Medulla oblongata (tissue), 1 donor: ENCODE measurements around the gene RCOR3.

Experiments
- DNase-seq: peaks from one replicate; pipeline ENCODE4 v3.0.0-alpha.2; 2015; ENCODE audit errors: extremely low spot score

Gene RCOR3

DNA sequence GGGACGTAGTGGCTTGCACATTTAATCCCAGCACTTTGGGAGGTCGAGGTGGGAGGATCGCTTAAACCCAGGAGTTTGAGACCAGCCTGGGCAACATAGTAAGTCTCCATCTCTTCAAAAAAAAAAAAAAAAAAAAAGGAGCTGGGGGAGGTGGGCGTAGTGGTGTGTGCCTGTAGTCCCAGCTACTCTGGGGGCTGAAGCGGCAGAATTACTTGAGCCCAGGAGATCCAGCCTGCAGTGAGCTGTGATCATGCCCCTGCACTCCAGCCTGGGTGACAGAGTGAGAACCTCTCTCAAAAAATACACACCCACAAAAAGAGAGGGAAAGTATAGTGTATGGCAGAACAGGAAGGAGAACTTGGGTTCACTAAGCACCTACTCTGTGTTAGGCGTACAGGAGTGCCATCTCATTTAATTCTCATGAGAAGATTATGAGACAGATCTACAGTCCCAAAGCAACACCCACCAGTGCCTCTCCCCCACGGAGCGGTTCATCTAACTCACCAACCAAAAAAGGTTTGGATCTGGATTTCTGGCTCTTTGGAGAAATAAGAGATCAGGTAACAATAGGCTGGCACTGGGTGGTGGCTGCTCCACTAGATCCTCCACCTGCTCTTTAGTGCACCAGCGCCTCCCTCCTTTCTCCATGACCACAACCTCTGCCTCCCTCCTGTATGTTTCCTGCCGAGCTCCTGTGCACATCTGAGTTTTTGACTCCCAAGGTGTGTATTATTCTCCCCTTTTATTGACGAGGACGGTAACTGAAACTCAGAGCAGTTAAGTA is 66.0 kb downstream of the RCOR3 start:
- DNase-seq, result no peak

DNA sequence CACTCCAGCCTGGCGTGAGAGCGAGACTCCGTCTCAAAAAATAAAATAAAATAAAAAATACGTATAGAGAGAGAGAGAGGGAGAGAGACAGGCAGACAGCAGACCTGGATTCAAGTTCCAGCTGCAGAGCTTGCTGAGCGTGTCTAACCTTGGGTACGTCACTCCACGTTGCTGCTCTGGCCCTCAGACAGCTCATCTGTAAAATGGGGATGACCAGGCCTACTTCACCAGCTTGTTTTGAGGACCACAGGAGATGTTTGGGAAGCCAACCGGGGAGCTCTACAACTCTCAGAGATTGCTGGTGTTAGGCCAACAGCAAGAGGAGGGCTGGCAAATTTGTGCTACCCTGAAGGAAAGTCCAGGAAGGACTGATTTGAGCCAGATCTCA is 67.0 kb downstream of the RCOR3 start:
- DNase-seq, result no peak

DNA sequence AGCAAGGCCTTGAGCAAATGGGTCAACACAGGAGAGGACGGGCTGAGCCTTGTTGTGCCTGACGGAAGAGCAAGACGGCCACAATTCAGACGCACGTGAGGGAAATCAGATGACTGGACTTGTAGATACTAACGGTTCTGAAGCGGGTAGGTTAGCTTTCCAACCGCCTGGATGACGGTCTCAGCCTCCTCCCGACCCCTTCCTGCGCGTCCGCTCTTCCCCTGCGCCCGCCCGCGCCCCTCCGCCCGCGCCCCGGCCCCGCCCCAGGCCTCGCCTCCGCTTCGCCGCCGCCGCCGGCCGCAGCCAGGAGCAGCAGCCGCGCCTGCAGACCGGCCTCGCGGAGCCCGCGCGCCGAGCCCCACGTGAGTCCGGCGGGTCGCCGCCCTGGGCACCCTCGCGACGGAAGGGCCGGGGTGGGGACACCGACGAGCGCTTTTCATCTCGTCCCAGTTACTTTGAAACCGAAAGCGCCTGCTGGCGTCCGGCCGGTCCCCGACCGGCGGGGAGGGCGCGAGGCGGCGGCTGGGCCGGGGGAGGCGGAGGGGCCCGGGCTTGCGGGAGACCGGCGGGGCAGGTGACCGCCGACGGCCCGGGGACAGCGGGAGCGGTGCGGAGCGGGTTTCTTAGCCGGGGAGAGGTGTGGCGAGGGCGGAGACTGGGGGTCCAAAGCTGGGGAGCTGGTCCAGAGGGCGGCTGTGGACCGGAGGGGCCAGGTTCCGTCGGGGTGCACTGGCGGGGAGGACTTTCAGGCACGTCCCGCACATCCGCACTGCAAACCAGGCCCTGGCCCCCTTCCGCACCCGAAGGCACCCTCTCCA is 67.6 kb downstream of the RCOR3 start, which contains the start of gene TRAF5:
TSS of gene TRAF5 (plus strand) at position 306 of the 818 bp plus-strand sequence. CDS start 26,407 bp downstream, outside the sequence.
- peak; percentile 57 for DNase-seq

DNA sequence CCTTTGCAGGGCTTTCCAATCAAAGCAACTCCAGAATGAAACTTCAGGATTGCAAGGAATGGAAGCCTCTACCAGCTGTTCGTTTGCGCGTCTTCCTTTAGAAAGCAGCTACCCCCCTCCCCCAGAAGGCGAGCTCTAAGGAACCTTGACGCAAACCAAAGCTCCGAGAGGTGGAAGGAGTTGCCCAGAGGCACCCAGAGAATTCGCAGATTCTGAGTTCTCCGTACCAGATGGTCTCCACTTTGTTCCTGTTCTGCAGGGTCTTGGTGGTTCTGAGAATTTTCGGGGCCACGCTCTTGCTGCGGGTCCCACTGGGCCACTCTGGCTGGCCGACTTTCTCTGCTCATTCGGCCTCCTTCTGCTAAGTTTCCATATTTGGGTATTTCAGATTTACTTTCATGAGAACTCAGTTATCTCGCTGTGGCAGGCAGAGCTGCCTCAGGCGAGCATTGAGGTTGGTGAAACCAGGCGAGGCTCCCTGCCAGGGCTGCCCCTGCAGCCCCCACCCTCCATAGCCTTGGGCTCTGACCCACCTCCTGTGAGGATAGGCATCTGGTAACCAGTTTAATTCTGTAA is 68.3 kb downstream of the RCOR3 start:
- DNase-seq, result no peak

DNA sequence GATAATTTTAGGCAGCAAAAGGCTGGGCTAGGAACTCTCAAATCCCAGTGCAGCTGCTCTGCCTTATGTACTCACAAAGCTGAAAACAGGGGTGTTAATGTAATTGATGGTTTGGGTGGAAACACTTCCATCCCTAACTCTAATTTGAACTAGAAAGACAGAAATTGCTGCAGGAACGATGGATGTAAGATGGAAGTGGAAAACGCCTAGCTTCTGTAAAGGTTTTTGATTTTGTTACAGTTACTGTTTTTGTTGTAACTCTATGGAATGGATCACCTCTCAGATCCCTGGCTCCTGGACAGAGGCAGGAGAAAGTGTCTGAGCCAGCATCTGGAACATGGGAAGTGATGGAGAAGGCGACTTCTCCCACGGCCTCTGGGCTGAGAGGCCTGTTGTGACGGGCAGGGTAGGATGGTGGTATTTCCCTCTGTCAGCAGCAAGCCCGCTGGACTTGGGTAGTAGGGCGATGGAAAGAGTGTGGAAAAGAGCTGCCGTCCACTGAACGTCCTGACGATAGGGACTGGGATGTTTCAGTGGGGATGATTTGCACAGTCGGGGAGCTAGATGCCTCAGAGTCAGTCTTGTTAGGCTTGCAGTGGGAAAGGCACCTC is 69.0 kb downstream of the RCOR3 start:
- no peak for DNase-seq

DNA sequence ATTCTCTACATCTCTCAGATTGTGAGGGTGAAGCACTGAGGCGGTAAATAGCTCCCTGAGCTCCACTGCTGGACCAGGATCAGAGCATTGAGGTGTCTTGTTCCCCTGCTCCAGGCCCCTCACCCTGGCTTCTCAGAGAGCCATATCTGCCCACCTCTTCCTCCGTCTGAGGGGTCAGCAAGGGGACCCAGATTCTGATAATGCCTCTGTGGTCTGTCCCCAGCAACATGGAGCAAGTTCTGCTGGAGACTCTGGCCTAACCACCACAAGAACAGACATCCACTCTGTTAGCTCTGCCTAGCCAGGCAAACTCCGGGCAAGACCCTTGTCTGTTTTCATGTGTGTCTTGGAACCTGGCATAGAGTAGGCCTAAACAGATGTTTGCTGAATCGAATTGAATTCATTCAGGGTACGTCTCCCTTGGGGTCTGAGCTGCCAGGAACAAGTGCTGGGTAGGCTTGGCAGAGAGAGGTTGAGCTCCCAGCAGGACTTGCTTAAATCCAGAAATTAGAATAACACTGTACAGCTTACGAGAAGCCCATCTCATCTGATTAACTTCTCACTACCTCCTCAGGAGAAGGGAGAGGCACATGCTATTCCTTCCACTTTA is 69.8 kb downstream of the RCOR3 start:
- DNase-seq, result no peak

DNA sequence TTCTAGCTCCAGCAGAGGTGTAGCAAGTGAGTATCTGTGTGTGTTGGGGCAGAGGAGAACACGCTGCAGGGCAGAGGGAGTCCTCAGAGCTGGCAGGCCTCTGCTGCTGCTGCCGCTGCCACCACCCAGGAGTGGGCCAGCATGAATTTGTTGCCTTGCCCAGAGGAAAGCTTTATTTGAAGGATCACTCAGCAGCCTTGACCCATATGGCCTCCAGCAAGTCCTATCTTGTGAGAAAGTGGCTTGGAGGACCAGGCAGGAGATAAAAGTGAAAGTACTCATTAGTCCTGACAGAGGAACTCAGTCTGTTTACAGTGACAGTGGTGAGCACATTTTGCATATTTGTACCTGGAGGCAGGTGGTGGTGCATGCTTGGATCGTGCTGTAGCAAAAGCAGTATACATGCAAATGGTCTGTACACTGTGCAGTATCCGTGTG is 70.6 kb downstream of the RCOR3 start:
- DNase-seq, result no peak

DNA sequence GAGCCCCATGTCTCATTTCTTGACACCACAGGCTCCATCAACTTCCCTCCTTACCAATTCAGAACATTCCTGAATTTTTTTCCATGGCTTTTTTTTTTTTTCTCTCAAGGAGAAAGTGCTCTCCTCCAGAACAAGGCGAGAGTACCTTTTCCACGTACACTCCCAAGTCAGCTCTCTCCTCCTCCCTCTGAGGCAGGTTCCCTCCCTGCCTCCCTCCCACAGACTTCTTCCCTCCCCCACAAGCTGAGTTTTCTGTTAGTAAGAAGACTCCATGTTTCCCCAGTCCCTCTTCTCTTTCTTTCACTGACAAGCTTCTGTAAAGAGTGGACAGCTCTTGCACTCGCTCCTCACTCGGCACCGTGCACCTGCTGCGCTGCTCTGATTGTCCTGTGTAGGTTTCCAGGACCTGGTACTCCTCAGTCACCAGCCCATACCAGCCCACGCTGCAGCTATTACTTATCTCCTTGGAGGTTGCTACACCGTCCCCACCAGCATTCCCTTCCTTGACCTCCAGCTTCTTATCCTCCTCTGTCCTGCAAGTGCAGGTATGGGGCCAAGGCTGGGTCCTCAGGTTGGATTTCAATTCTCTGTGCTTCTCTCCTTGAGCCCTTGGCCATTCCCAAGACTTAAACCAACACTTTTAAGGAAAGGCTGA is 71.2 kb downstream of the RCOR3 start:
- DNase-seq, result no peak

DNA sequence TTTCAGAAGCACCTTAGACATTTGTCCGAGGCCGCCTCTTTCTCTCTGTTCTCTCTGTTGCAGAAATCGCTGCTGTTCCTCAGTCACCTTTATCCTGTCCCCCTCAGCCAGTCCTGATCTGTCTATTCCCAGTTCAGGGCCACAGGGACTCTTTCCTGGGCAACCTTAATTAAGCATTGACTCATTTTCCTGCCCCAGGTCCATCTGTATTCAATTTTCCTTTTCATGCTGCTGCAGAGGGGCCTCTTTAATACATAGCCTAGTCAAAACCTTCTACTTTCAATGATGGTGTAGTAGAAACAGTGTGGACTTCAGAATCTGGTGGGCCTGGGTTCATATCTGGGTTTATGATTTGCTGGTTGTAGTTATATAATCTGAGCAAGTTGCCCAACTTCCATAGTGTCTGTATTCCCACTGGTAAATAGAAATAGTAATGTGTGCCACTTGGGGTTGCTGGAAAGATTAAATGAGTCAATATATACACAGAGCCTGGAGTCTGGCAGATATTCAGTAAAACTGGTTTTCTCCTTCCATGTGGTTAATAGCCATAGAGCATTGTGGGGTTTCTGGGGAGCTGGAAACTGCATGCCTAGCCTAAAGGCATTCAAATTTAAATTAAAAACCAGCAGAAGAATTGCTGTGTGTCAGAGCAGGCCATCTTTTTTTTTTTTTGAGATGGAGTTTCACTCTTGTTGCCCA is 72.0 kb downstream of the RCOR3 start:
- no peak for DNase-seq

DNA sequence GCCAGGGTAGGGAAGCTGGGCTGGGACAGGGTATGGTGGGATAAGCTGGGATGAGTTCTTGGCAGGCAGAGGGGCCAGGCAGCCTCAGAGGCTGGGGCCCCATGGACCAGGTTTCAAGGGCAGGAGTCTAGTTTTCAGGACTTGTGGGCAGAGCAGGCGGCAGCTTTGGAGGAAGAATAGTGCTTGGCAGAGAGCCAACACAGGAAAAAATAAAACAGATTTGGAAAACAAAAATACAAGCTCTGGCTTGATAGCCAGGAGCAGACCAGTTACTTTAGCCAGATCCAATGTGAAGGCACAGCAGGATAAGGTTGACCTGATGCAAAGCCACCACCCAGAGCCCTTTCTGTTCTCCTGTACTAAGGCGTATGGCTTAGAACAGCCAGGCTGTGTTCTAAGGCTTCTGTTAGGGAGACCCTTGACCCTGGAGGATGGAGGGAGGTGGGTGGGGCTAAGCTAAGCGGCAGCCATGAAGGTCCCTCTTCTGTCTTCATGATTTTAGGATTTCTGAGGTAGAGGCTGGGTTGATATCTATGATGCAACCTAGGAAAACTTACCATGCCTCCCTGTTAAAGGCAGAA is 73.0 kb downstream of the RCOR3 start:
- DNase-seq, result no peak

DNA sequence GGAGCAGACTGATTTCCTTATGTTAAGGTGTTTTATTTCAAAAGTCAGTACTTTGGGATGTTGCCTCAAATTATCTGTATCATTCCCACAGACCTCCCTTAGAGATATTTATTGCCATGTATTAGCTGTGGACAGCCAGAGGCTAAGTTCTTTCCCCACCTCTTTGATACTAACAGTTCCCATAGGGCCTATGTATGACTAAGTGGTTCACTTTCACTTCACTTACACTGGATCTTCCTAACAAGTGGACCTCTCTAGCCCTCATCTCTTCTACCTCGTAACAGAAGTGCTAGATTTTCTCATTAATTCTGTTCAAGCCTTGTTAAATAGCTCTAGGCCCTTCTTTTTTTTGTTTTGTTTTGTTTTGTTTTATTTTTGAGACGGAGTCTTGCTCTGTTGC is 73.7 kb downstream of the RCOR3 start:
- DNase-seq, result no peak

DNA sequence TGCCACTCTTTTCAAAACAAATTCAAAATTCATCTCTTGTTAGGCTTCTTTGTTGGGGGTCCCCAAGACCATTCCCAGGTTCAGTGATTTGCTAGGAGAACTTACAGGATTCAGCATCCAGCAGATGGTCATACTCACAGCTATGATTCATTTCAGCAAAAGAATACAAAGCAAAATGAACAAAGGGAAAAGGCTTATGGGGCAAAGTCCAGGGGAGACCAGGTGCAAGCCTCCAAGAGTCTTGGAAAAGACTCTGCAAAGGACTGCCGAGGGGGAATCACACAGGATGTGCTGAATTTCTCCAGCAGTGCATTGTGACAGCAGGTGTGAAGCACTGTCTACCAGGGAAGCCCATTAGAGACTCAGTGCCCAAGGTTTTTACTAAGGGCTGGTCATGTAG is 74.7 kb downstream of the RCOR3 start:
- DNase-seq, result no peak

DNA sequence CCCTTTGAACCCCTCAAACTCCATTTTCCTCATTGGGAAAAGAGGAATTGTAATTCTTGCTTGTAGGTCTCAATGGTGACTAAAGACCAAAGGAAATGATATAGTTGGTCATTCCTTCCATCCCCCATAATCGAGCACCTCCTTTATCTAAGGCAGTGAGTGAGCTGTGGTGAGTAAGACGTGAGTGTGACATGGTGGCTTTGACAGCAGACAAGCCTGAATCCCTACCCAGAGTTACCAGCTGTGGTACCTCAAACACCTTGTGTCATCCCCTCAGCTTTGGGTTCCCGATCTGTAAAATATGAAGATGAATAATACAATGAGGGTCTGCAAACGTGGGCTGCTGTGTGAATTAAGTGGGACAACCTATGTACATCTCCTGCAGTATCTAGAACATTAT is 75.8 kb downstream of the RCOR3 start:
- DNase-seq, result no peak

DNA sequence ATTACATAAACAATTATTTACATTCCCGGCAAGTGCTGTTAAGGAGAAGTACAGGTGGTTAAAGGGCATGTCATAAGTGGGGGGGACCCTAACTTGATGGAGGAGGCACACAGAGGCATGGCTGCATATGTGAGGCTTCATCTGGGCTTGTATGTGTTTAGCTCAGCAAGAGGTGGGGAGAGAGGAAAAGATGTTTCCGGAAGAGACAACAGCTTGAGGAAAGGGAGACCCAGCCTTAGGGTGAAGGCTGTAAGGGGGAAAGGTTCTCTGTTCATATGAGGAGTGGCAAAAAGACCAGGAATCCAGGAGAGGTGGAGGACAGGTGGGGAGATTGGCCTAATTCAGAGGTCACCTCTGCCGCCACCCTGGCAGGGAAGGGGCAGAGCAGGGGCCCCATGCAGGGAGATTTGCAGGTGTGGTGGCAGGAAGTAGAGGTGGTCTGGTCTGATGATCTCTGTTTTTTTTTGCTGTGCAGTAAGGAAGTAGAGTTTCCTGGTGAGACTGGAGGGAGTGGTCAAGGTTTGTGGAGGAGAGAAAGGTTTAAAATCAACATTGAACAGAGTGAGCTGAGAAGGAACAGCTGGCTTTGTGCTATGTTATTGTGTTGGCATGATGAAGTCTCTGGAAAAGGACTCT is 76.5 kb downstream of the RCOR3 start:
- DNase-seq, result no peak

DNA sequence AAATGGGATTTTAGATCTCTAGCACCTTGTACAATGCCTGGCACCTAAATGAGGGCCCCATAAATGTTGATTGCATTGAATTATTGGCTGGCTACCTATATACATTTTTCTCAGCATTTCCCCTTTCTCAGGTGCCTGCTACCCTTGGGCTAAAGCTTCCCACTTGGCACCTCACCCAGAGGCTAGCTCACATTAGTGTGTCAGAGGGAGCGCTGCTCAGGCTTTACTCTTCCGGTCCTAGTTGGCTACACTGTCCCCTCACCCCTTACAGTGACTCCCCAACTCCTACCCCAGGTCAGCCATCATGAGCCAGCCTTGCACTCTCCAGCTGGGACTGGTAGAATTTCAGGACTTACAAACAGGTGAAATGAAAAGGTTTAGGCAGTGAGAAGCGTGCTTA is 77.0 kb downstream of the RCOR3 start:
- no peak for DNase-seq

DNA sequence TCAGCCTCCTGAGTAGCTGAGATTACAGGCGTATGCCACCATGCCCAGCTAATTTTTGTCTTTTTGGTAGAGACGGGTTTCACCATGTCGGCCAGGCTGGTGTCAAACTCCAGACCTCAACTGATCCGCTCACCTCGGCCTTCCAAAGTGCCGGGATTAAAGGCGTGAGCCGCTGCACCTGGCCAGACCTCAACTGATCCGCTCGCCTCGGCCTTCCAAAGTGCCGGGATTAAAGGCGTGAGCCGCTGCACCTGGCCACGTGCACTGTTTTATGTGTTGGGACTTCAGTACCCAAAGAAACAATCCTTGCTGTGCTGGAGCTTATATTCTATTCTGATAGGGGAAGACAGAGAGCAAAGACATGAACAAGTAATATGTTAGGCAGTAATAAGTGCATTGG is 77.6 kb downstream of the RCOR3 start:
- DNase-seq, result no peak

DNA sequence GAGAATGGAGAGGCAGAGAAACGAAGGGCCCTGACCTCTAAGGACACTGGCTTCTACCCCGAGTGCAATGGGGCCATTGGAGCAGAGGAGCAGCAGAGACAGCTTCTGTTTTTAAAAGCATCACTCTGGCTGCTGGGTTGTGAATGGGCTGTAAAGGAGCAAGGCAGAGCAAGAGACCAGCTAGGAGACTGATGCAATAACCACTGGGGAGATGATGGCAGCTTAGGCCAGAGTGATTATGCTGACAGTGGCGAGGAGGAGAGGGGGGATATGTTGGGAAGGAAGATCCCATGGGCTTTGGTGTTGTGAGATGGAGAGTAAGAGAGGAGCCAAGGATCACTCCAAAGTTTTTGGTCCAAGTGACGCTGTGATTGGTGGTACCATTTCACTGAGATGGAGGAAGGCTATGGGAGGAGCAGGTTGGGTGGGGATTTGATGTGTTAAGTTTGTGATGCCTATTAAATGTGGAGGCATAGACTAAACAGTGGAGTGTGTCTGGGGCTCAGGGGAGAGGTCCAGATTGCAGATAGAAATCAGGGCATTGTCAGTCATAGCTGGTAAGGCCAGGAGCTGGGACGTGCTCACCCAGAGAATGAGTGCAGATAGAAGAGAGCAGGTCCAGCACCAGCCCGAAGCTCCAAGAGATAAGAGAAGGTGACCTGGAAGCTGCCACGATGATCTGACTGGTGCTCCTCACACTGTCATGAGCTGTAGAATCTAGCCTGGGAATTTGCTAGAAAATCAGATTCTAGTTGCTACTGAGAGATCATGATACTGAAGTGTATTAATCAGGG is 78.5 kb downstream of the RCOR3 start:
- no peak for DNase-seq

DNA sequence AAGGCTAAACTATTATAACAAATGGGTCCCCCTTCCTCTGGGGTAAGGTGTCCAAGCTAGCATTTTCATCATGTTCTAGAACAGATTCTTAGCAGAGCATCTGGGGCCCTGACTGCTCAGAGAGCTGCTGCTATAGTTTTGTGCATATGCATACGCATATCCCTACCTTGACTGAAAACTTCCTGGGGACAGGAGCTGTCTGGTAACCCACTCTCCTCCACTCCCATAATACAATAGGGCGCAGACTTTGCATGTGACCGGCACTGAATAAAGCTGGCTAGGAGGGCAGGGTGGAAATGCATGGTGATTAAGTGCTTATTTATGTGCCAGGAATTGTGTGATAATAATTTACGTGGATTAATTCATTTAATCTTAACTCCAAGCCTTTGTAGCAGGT is 79.1 kb downstream of the RCOR3 start:
- DNase-seq, result no peak

DNA sequence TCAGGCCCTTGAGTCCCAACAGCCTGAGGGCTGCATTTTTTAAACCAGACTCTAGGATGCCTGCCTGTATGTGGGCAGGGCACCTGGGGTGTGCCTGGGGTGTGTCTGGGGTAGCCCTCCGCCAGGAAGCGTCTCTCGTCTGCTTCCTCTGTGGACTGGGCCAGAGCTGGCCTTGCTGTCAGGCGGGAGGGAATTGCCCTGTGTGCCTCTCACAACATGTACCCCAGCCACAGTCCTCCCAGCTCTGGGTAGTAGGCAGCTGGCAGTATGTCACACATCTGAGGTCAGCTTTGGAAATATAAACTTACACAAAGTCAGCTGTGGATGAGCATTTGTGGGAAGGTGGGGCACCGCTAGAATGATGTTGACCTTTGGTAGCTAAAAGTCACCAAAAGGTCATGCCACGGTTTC is 80.5 kb downstream of the RCOR3 start:
- no peak for DNase-seq
